OCI-LY1 (cell line): ENCODE results near the gene CTU1.

Experiments
- EZH2 ChIP-seq: fragments of 200-600 bp; sonication (generic), shearing (Covaris generic); IDR thresholded peaks from 2 replicates; pipeline ENCODE4 v1.8.0; 2017; ENCODE audit warnings: borderline replicate concordance, mixed run types, mild to moderate bottlenecking, antibody characterized with exemption, low read length, moderate library complexity, mixed read lengths
- TF ChIP-seq, protein P1 (sequence below): fragments of 200-600 bp; sonication (generic), shearing (Covaris generic); IDR thresholded peaks from 2 replicates; pipeline ENCODE4 v1.5.1; 2017; ENCODE audit warnings: mild to moderate bottlenecking, antibody characterized with exemption, low read length, moderate library complexity, mixed read lengths

DNA sequence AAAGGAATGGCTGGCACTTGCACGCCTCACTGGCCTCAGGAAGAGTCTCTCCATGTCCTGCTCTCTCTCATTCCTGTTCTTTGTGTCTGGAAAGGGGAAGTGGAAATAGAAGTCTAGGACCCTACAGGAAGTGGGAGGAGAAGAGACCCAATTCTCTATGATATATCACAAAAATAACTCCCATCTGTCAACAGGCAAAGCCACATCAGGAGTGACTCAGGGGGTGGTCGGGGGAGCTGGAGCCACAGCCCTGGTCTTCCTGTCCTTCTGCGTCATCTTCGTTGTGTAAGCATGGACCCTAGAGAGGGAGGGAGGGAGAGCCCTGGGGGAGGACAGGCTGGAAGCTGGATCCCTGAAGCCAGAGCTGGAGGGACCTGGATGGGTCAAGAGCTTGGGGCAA is 19.5 kb upstream of the CTU1 start:
- TF ChIP-seq EZH2: no peak
- TF ChIP-seq, protein P1, sequence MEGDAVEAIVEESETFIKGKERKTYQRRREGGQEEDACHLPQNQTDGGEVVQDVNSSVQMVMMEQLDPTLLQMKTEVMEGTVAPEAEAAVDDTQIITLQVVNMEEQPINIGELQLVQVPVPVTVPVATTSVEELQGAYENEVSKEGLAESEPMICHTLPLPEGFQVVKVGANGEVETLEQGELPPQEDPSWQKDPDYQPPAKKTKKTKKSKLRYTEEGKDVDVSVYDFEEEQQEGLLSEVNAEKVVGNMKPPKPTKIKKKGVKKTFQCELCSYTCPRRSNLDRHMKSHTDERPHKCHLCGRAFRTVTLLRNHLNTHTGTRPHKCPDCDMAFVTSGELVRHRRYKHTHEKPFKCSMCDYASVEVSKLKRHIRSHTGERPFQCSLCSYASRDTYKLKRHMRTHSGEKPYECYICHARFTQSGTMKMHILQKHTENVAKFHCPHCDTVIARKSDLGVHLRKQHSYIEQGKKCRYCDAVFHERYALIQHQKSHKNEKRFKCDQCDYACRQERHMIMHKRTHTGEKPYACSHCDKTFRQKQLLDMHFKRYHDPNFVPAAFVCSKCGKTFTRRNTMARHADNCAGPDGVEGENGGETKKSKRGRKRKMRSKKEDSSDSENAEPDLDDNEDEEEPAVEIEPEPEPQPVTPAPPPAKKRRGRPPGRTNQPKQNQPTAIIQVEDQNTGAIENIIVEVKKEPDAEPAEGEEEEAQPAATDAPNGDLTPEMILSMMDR: no peak
